Upper lobe of left lung (tissue), 4 donors: ENCODE results near the gene TRIM60.

Experiments
- POLR2AphosphoS5 ChIP-seq, 2 donors: sonication (generic); formaldehyde crosslinking; IDR thresholded peaks; one replicate each; pipeline ENCODE4 v1.5.1; 2017; ENCODE audit warnings: antibody characterized with exemption in 2 of 2
- TF ChIP-seq, protein P1 (sequence below), 6 experiments: fragments of 450-650 bp in 4 of 6; fragments of 200-600 bp in 2 of 6; sonication (generic) in 2 of 6; IDR thresholded peaks; one replicate each; pipeline ENCODE4 v1.5.1; 2016 to 2019; ENCODE audit warnings: antibody characterized with exemption in 6 of 6

DNA sequence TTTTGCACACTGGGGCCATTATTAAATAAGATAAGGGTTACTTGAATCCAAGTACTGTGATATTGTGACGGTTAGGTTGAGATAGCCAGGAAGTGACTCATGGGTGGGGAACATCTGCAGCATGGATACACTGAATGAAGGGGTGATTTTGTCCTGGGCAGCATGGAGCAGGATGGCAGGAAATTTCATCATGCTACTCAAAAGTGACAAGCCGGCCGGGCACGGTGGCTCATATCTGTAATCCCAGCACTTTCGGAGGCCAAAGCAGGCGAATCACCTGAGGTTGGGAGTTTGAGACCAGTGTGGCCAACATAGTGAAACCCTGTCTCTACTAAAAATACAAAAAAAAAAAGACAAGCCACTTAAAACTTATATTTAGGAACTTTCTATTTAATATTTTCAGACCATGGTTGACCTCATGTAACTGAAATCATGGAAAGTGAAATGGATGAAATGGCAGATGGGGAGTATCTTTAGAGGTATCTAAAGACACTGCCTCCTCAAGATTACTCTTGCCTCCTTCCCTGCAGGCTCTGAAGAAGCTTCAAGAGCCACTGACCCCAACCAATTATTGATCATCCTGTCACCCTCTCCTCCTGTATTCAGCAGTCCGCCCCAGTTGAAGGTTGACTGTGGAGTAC is 3.9 kb upstream of the TRIM60 start:
- no peak for TF ChIP-seq POLR2AphosphoS5 (IDR thresholded peaks at IDR 0.05)
- TF ChIP-seq, protein P1, sequence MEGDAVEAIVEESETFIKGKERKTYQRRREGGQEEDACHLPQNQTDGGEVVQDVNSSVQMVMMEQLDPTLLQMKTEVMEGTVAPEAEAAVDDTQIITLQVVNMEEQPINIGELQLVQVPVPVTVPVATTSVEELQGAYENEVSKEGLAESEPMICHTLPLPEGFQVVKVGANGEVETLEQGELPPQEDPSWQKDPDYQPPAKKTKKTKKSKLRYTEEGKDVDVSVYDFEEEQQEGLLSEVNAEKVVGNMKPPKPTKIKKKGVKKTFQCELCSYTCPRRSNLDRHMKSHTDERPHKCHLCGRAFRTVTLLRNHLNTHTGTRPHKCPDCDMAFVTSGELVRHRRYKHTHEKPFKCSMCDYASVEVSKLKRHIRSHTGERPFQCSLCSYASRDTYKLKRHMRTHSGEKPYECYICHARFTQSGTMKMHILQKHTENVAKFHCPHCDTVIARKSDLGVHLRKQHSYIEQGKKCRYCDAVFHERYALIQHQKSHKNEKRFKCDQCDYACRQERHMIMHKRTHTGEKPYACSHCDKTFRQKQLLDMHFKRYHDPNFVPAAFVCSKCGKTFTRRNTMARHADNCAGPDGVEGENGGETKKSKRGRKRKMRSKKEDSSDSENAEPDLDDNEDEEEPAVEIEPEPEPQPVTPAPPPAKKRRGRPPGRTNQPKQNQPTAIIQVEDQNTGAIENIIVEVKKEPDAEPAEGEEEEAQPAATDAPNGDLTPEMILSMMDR (IDR thresholded peaks at IDR 0.05): no peak
